WTC11 (cell line): ENCODE measurements around the gene TRIM23.

Experiments
- CTCF ChIP-seq: fragments of 200-600 bp; IDR thresholded peaks from 2 replicates; pipeline ENCODE4 v1.8.0; 2022; ENCODE audit warnings: antibody characterized with exemption
- E2F4 ChIP-seq: sonication (generic); formaldehyde crosslinking; IDR thresholded peaks from 2 replicates; pipeline ENCODE4 v1.8.1; 2022; ENCODE audit warnings: low read depth, mild to moderate bottlenecking, moderate library complexity, missing genetic modification reagents, borderline replicate concordance
- EMX1 ChIP-seq: fragments of 250-450 bp; sonication (Bioruptor Pico); IDR thresholded peaks from 2 replicates; pipeline ENCODE4 v1.8.0; 2021; ENCODE audit warnings: mild to moderate bottlenecking
- MAX ChIP-seq: sonication (generic); formaldehyde crosslinking; IDR thresholded peaks from 2 replicates; pipeline ENCODE4 v1.8.0; 2022; ENCODE audit warnings: mild to moderate bottlenecking, missing genetic modification reagents
- NFATC4 ChIP-seq: fragments of 250-450 bp; sonication (Bioruptor Pico); IDR thresholded peaks from 2 replicates; pipeline ENCODE4 v1.9.0; 2021; ENCODE audit warnings: mild to moderate bottlenecking
- NFYB ChIP-seq: sonication (generic); formaldehyde crosslinking; conservative IDR thresholded peaks from 2 replicates; pipeline ENCODE4 v1.8.0; 2022; ENCODE audit warnings: low read depth, missing genetic modification reagents
- NR3C1 ChIP-seq: sonication (generic); formaldehyde crosslinking; conservative IDR thresholded peaks from 2 replicates; pipeline ENCODE4 v1.8.1; 2023; ENCODE audit warnings: low read depth, mild to moderate bottlenecking, missing genetic modification reagents
- TCF7 ChIP-seq: sonication (generic); formaldehyde crosslinking; IDR thresholded peaks from 2 replicates; pipeline ENCODE4 v1.8.0; 2022; ENCODE audit warnings: mild to moderate bottlenecking, low read depth, missing genetic modification reagents, moderate library complexity
- USF2 ChIP-seq: sonication (generic); formaldehyde crosslinking; IDR thresholded peaks from 2 replicates; pipeline ENCODE4 v1.8.1; 2023; ENCODE audit warnings: mild to moderate bottlenecking, missing genetic modification reagents, moderate library complexity
- ZNF263 ChIP-seq: sonication (generic); formaldehyde crosslinking; IDR thresholded peaks from 2 replicates; pipeline ENCODE4 v1.8.1; 2022; ENCODE audit warnings: low read depth, mild to moderate bottlenecking, moderate library complexity, missing genetic modification reagents

GRCh38 chr5:65663804-65664521 lies 39.8 kb upstream of the TRIM23 start:
- TF ChIP-seq NFYB (CRISPR knock-in tag) (no peak), MAX (CRISPR knock-in tag) (no peak), E2F4 (CRISPR knock-in tag) (no peak), CTCF (peak; percentile 22; the same call in 1 of the 2 replicates), EMX1 (CRISPR knock-in tag) (no peak), USF2 (CRISPR knock-in tag) (no peak), NFATC4 (CRISPR knock-in tag) (no peak), TCF7 (CRISPR knock-in tag) (no peak), NR3C1 (CRISPR knock-in tag) (no peak), ZNF263 (no peak)
